ENCODE data around the gene XPO4.

GRCh38 chr13:20826301-20826700 lies 76.2 kb downstream of the XPO4 start:
- TF ChIP-seq POLR2A (IDR thresholded peaks at IDR 0.05): no peak
- TF ChIP-seq CTCF (IDR thresholded peaks at IDR 0.05): no peak
- no peak for TF ChIP-seq POLR2AphosphoS5 (IDR thresholded peaks at IDR 0.05)
